HL-60 (cell line): Measurements from ENCODE around the gene LGALS3.

Experiments
- CTCF ChIP-seq: IDR thresholded peaks from one replicate; pipeline ENCODE4 v1.5.1; 2011; ENCODE audit warnings: low read length, control low read depth, inconsistent platforms; ENCODE audit not compliant: insufficient read depth
- GABPA ChIP-seq: IDR thresholded peaks from 2 replicates; pipeline ENCODE4 v1.6.1; 2012; ENCODE audit warnings: low read depth
- SPI1 ChIP-seq: IDR thresholded peaks from 2 replicates; pipeline ENCODE4 v1.6.1; 2012; ENCODE audit warnings: low read depth, mild to moderate bottlenecking, borderline replicate concordance
- TF ChIP-seq, protein P1 (sequence below): IDR thresholded peaks from 2 replicates; pipeline ENCODE4 v1.6.1; 2012; ENCODE audit warnings: low read depth; ENCODE audit not compliant: insufficient replicate concordance

- TF ChIP-seq CTCF (no peak), SPI1 (no peak), GABPA (no peak)
- TF ChIP-seq, protein P1, sequence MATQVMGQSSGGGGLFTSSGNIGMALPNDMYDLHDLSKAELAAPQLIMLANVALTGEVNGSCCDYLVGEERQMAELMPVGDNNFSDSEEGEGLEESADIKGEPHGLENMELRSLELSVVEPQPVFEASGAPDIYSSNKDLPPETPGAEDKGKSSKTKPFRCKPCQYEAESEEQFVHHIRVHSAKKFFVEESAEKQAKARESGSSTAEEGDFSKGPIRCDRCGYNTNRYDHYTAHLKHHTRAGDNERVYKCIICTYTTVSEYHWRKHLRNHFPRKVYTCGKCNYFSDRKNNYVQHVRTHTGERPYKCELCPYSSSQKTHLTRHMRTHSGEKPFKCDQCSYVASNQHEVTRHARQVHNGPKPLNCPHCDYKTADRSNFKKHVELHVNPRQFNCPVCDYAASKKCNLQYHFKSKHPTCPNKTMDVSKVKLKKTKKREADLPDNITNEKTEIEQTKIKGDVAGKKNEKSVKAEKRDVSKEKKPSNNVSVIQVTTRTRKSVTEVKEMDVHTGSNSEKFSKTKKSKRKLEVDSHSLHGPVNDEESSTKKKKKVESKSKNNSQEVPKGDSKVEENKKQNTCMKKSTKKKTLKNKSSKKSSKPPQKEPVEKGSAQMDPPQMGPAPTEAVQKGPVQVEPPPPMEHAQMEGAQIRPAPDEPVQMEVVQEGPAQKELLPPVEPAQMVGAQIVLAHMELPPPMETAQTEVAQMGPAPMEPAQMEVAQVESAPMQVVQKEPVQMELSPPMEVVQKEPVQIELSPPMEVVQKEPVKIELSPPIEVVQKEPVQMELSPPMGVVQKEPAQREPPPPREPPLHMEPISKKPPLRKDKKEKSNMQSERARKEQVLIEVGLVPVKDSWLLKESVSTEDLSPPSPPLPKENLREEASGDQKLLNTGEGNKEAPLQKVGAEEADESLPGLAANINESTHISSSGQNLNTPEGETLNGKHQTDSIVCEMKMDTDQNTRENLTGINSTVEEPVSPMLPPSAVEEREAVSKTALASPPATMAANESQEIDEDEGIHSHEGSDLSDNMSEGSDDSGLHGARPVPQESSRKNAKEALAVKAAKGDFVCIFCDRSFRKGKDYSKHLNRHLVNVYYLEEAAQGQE: no peak
Measured at GRCh38 chr14:55099756-55100155, 29.3 kb upstream of the LGALS3 start.
